Measurements from ENCODE around the gene TAF11L4. TPM values are rescaled to one million over a fixed set of nuclear protein-coding genes. Genes with fewer than 3 reads are reported as not detected.
"Not testable (repeated sequence)": the region's sequence is repeated elsewhere in the genome, so short reads cannot be mapped to it uniquely, and the experiment has no call there.

TAF11L4 gene
- total RNA-seq (not detected in 2 replicates), polyA plus RNA-seq (not detected in 2 replicates), polyA minus RNA-seq (ENCODE audit: low replicate concordance) (not detected in 2 replicates)
- polyA plus RNA-seq (2012) = not detected in 2 replicates

- not testable (repeated sequence) for H3K4me3 ChIP-seq (replicated peaks in 1 of 4; ENCODE audit: control extremely low read depth in 1 of 4, insufficient read depth in 1 of 4, low read depth in 3 of 4, low read length in 4 of 4); H3K27me3 ChIP-seq (ENCODE audit: control insufficient read depth, insufficient read depth, low read length); H3K27ac ChIP-seq (ENCODE audit: insufficient read depth, low read length); DNase-seq (ENCODE audit: low read depth in 2 of 2); H3K9me3 ChIP-seq (ENCODE audit: control insufficient read depth, insufficient read depth, low read depth, low read length); H3K9ac ChIP-seq (ENCODE audit: insufficient read depth, low read length); H3K36me3 ChIP-seq (ENCODE audit: control insufficient read depth, insufficient read depth, low read length); H4K20me1 ChIP-seq (ENCODE audit: control insufficient read depth, extremely low read depth, insufficient read depth, low read length); H3K79me2 ChIP-seq (ENCODE audit: control insufficient read depth, insufficient read depth, low read length); H3K4me2 ChIP-seq (ENCODE audit: extremely low read depth, insufficient read depth, low read length); H2AFZ ChIP-seq (ENCODE audit: low read length); H3K4me1 ChIP-seq (ENCODE audit: control insufficient read depth, extremely low read depth, insufficient read depth, low read length)
Observed at GRCh38 chr5:17521501-17521900, at the start of gene TAF11L4. Gene TAF11L4 (plus strand): TSS chr5:17521801.

- H3K4me3 ChIP-seq (replicated peaks in 1 of 4; ENCODE audit: control extremely low read depth in 1 of 4, insufficient read depth in 1 of 4, low read depth in 3 of 4, low read length in 4 of 4); DNase-seq (ENCODE audit: low read depth in 2 of 2); H3K36me3 ChIP-seq (ENCODE audit: control insufficient read depth, insufficient read depth, low read length); H3K27ac ChIP-seq (ENCODE audit: insufficient read depth, low read length); H3K9me3 ChIP-seq (ENCODE audit: control insufficient read depth, insufficient read depth, low read depth, low read length); H3K4me1 ChIP-seq (ENCODE audit: control insufficient read depth, extremely low read depth, insufficient read depth, low read length); H4K20me1 ChIP-seq (ENCODE audit: control insufficient read depth, extremely low read depth, insufficient read depth, low read length); H3K4me2 ChIP-seq (ENCODE audit: extremely low read depth, insufficient read depth, low read length); H2AFZ ChIP-seq (ENCODE audit: low read length); H3K79me2 ChIP-seq (ENCODE audit: control insufficient read depth, insufficient read depth, low read length); H3K9ac ChIP-seq (ENCODE audit: insufficient read depth, low read length); H3K27me3 ChIP-seq (ENCODE audit: control insufficient read depth, insufficient read depth, low read length): not testable (repeated sequence)
Observed at GRCh38 chr5:17475064-17475463, 46.5 kb upstream of the TAF11L4 start.

- H3K27ac ChIP-seq (ENCODE audit: insufficient read depth, low read length) = no peak overlapping the region
- no peak overlapping the region for H2AFZ ChIP-seq (ENCODE audit: low read length)
- H3K9ac ChIP-seq (ENCODE audit: insufficient read depth, low read length) = no peak overlapping the region
- DNase-seq (ENCODE audit: low read depth in 2 of 2) = no peak
- no peaks in the 10 kb centered on the region for H4K20me1 ChIP-seq (ENCODE audit: control insufficient read depth, extremely low read depth, insufficient read depth, low read length)
- no peaks in the 10 kb centered on the region for H3K27me3 ChIP-seq (ENCODE audit: control insufficient read depth, insufficient read depth, low read length)
- TF ChIP-seq EZH2 (IDR thresholded peaks at IDR 0.05; ENCODE audit: low read length, missing control alignments) (no peak), CTCF (conservative IDR thresholded peaks at IDR 0.05 in 1 of 2, IDR thresholded peaks at IDR 0.05 in 1 of 2; ENCODE audit: low read depth in 1 of 2, low read length in 2 of 2) (no peak)
- no peaks in the 10 kb centered on the region for H3K79me2 ChIP-seq (ENCODE audit: control insufficient read depth, insufficient read depth, low read length)
- no peaks in the 10 kb centered on the region for H3K9me3 ChIP-seq (ENCODE audit: control insufficient read depth, insufficient read depth, low read depth, low read length)
- no peak overlapping the region for H3K4me3 ChIP-seq (replicated peaks in 1 of 4; ENCODE audit: control extremely low read depth in 1 of 4, insufficient read depth in 1 of 4, low read depth in 3 of 4, low read length in 4 of 4)
- H3K36me3 ChIP-seq (ENCODE audit: control insufficient read depth, insufficient read depth, low read length) = no peaks in the 10 kb centered on the region
- H3K4me1 ChIP-seq (ENCODE audit: control insufficient read depth, extremely low read depth, insufficient read depth, low read length) = no peaks in the 10 kb centered on the region
- no peak overlapping the region for H3K4me2 ChIP-seq (ENCODE audit: extremely low read depth, insufficient read depth, low read length)
Observed at GRCh38 chr5:17477043-17477442, 44.6 kb upstream of the TAF11L4 start.

- no peaks in the 10 kb centered on the region for H3K36me3 ChIP-seq (ENCODE audit: control insufficient read depth, insufficient read depth, low read length)
- H3K27ac ChIP-seq (ENCODE audit: insufficient read depth, low read length) = no peak overlapping the region
- no peaks in the 10 kb centered on the region for H3K9me3 ChIP-seq (ENCODE audit: control insufficient read depth, insufficient read depth, low read depth, low read length)
- no peaks in the 10 kb centered on the region for H3K79me2 ChIP-seq (ENCODE audit: control insufficient read depth, insufficient read depth, low read length)
- TF ChIP-seq EZH2 (IDR thresholded peaks at IDR 0.05; ENCODE audit: low read length, missing control alignments) = no peak
- no peak for TF ChIP-seq CTCF (conservative IDR thresholded peaks at IDR 0.05 in 1 of 2, IDR thresholded peaks at IDR 0.05 in 1 of 2; ENCODE audit: low read depth in 1 of 2, low read length in 2 of 2)
- no peak overlapping the region for H3K4me3 ChIP-seq (replicated peaks in 1 of 4; ENCODE audit: control extremely low read depth in 1 of 4, insufficient read depth in 1 of 4, low read depth in 3 of 4, low read length in 4 of 4)
- no peak for DNase-seq (ENCODE audit: low read depth in 2 of 2)
- no peaks in the 10 kb centered on the region for H3K4me1 ChIP-seq (ENCODE audit: control insufficient read depth, extremely low read depth, insufficient read depth, low read length)
- H4K20me1 ChIP-seq (ENCODE audit: control insufficient read depth, extremely low read depth, insufficient read depth, low read length) = no peaks in the 10 kb centered on the region
- H3K4me2 ChIP-seq (ENCODE audit: extremely low read depth, insufficient read depth, low read length) = no peak overlapping the region
- H2AFZ ChIP-seq (ENCODE audit: low read length) = no peak overlapping the region
- no peak overlapping the region for H3K9ac ChIP-seq (ENCODE audit: insufficient read depth, low read length)
- no peaks in the 10 kb centered on the region for H3K27me3 ChIP-seq (ENCODE audit: control insufficient read depth, insufficient read depth, low read length)
Observed at GRCh38 chr5:17477573-17478265, 43.9 kb upstream of the TAF11L4 start.
